AG09309 (cell line): Measurements from ENCODE around the gene VPS36.

Experiments used
- DNase-seq: peaks from one replicate; pipeline ENCODE4 v3.0.0-alpha.2; 2010; ENCODE audit warnings: low read depth
- H3K4me3 ChIP-seq: 2 replicates; pipeline ENCODE4 v1.5.1; 2011; ENCODE audit warnings: mild to moderate bottlenecking, low read depth, low read length, moderate library complexity; ENCODE audit not compliant: control insufficient read depth
- TF ChIP-seq, protein P1 (sequence below): IDR thresholded peaks from 2 replicates; pipeline ENCODE4 v1.5.1; 2011; ENCODE audit warnings: mild to moderate bottlenecking, low read depth, low read length, inconsistent platforms; ENCODE audit not compliant: insufficient read depth, control insufficient read depth; ENCODE audit errors: missing control alignments

VPS36 gene

DNA sequence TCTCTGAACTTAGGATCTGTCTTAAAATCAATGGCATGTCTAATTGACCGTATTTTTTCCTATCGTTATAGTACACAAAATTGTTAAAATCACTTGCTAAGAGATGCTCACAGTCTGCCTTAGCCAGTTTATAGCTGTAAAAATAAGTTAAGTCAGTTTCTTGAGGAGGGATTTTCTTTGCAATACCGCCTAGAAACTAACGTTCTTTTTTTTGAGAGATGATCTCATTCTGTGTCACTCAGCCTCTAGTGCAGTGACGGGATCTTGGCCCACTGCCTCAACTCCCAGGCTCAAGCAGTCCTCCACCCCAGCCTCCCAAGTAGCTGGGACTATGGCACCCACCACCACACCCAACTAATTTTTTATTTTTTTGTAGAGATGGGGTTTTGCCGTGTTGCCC, 9.2 kb upstream of the VPS36 start:
- TF ChIP-seq, protein P1, sequence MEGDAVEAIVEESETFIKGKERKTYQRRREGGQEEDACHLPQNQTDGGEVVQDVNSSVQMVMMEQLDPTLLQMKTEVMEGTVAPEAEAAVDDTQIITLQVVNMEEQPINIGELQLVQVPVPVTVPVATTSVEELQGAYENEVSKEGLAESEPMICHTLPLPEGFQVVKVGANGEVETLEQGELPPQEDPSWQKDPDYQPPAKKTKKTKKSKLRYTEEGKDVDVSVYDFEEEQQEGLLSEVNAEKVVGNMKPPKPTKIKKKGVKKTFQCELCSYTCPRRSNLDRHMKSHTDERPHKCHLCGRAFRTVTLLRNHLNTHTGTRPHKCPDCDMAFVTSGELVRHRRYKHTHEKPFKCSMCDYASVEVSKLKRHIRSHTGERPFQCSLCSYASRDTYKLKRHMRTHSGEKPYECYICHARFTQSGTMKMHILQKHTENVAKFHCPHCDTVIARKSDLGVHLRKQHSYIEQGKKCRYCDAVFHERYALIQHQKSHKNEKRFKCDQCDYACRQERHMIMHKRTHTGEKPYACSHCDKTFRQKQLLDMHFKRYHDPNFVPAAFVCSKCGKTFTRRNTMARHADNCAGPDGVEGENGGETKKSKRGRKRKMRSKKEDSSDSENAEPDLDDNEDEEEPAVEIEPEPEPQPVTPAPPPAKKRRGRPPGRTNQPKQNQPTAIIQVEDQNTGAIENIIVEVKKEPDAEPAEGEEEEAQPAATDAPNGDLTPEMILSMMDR: no peak
- no peak for DNase-seq
- H3K4me3 ChIP-seq: no peak overlapping the region

DNA sequence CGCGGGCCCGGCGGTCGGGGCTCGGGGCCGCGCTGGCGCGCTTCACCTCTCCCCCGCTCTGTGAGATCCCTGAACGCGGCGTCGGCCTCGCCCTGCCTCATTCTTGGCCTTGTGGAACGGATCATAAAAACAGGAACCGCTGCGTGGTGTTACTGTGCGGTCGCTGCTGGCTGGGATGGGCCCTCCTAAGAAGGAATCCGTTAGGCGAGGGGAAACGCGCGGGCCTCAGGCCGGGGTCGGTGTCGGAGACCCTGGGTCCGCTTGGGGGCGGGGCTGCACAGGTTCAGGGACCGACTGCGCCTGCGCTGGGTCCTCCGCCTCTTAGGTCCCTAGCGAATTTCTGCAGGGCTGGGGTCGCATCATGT, 5.2 kb upstream of the VPS36 start:
- H3K4me3 ChIP-seq: peak overlapping the region; percentile 71
- DNase-seq: no peak
- TF ChIP-seq, protein P1: no peak

GRCh38 chr13:52454820-52455676, 4.6 kb upstream of the VPS36 start, which contains the start of gene CKAP2:
CKAP2 (plus strand) TSS chr13:52455478; CDS start chr13:52455557, 79 bp downstream.
- TF ChIP-seq, protein P1: no peak
- DNase-seq: peak; percentile 66
- H3K4me3 ChIP-seq: peak within 1 kb of the TSS; percentile 71

DNA sequence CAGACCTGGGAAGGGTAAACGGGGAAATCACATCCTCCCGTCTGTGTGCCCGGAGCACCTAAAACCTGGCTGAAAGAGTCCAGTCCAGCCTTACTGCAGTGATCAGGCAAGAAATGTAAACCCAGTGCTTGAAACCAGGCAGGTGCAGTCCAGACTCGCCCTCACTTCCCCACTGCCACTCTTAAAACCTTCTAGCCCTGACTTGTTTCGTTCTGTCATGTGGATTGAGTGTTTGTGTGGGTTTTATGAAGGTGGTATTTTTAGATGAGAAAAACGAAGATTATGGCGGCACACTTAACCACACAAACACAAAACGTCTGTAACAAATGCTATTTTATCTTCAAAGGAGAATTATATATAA, 4.0 kb upstream of the VPS36 start:
- TF ChIP-seq, protein P1: no peak
- DNase-seq: no peak
- H3K4me3 ChIP-seq: peak overlapping the region; percentile 71

GRCh38 chr13:52452470-52452869, 2.0 kb upstream of the VPS36 start:
- no peak overlapping the region for H3K4me3 ChIP-seq
- TF ChIP-seq, protein P1: no peak
- no peak for DNase-seq

DNA sequence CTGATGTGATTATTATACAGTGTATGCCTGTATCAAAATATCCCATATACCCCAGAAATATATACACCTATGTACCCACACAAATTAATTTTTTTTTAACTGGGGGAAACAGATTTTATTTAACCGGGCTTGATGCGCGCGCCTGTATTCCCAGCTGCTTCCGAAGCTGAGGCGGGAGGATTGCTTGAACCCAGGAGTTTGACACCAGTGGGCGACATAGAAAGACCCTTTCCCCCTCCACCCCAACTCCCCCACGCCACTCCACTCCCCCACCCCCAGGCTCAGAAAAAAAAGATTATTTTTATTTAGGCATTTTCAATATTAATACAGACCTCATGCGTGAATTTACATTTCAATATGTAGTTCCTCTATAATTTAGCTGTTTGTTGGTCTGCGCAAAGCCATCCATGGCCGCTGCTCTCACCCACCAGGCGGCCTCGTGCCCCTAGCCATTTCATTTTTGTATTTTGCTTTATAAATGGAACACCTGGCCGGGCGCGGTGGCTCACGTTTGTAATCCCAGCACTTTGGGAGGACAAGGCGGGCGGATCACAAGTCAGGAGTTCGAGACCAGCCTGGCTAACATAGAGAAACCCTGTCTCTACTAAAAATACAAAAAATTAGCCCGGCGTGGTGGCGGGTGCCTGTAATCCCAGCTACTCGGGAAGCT, 836 bp upstream of the VPS36 start:
- TF ChIP-seq, protein P1: no peak
- no peak overlapping the region for H3K4me3 ChIP-seq

More for the DNA sequence above, 836 bp upstream of the VPS36 start:
- DNase-seq: no peak
